GM21619 (cell line): ENCODE measurements around the gene PHF12.
"Not testable (repeated sequence)": the region's sequence is repeated elsewhere in the genome, so short reads cannot be mapped to it uniquely, and the experiment has no call there.

Source experiments
- ATAC-seq: cut with Tn5 transposase; IDR thresholded peaks from one replicate; pipeline ENCODE4 v1.9.1; 2021; ENCODE audit not compliant: unreplicated experiment

The PHF12 gene

DNA sequence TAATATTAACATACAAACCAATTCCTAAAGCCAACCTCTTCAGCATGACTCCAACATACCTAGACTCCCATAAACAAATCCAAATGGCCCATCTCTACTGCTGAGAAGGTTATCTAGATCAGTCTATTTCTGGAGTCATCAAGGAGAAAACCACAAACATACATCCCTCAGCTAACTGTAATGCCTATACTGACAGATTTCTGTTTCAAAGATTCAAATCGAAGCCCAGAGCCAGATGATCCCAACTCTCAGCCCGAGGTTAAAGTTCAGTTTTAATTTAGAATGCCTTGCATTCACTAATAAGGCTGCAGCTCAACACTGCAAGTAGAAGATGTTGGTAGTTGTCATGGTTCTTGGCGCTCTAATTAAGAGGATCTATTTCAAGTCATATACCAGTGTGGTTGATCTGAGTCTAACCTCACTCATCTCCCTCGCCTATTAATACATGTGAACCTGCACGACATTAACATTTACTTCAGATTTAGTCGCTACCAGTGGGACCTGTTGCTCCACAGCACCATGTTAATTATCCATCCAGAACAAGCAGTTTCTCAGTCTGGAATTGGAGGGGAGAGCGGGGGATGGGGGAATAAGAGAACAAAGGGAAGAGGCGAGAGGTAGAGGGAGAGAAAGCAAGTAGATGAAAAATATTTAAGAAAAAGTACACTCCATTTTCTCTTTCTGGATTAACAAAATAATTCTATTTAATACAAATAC, 15.4 kb downstream of the PHF12 start:
- ATAC-seq, result no peak

DNA sequence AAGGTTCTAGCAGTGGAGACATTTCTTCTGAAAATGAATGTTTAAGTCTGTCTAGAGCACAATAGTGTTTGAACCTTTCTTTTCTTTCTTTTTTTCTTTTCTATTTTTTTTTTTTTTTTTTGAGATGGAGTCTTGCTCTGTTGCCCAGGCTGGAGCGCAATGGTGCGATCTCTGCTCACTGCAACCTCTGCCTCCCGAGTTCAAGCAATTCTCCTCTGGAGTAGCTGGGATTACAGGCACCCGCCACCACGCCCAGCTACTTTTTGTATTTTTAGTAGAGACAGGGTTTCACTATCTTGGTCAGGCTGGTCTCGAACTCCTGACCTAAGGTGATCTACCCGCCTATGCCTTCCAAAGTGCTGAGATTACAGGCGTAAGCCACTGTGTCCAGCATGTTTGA, 16.8 kb downstream of the PHF12 start:
- not testable (repeated sequence) for ATAC-seq

DNA sequence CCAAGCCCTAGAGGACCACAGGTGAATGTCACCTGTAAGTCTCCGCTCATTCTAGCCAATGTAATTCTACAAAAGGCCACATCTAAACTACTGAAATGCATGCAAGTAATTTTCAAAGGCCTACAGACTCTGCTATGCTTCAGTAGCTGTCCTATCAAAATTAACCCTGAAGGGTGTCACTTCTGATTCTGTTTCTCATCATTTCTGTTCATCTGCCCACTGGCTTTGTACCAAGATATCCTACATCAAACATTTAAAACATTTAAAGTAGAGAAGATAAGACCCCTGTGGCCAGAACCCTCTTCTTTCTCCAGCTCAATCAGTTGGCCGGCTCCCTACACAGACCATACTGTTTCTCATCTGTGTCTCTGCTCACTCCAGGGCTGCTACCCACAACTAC, 21.5 kb downstream of the PHF12 start:
- no peak for ATAC-seq

GRCh38 chr17:28928061-28928460, 23.3 kb downstream of the PHF12 start:
- ATAC-seq, result no peak

DNA sequence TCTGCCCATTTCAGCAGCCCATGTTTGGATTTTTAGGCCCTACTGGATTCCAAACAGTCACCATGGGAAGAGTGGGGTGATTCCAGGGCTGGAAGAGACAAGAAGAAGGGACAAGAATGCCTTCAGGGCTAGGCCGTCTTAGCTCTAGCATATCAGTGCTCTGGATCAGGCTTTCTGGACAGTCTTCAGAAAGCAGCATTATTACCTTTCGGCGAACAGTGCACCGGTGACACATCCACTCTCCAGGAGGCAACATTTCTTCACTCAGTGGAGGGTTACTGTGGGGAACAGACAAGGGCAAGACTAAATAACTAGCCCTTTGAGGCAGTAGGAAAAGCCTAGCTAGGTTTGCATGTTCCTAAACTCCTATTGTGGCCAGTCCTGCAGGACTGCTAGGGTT, 24.5 kb downstream of the PHF12 start:
- ATAC-seq, result no peak

GRCh38 chr17:28926366-28926765, 25.0 kb downstream of the PHF12 start:
- ATAC-seq, result no peak

DNA sequence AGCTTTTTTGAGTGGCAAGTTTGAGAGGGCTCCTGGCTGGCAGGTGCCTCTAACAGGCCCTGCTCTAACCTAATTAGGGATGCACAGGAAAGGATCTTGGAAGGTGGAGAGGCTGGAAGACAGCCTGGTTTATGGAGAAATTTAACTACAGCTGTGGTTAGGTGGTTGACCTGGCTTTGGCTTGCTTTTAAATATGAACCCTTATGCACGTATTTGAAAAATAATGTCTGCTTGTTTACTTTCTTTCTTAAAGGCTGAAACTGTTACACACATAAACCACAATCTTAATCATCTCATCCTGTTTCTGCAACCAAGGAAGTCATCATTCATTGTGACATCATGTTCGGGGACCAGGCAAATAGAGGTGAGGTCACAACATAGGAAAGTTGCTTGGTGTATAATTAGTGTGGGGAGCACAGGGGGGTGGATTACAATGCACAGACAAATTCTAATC, 25.4 kb downstream of the PHF12 start:
- no peak for ATAC-seq

- no peak for ATAC-seq
These were observed 31.1 kb downstream of the PHF12 start for GRCh38 chr17:28920201-28920600.

DNA sequence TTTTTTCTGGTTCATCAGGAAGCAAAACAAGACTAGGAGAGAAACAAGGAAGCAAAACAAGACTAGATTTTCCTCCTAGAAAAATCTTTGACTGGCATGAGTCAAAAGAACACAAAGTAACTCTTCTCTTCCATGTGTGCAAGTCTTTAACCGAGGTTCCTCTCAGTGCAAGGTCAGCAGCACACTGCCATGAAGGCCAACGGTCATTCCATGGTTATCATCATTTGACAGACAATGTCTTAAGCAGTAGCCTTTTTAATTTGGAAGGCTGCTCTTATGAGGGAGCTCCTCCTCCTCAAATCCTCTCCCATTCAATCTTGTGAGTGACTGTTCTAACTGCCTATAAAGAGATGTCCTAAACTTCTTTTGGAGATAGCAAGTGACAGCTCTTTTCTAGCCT, 33.0 kb downstream of the PHF12 start:
- ATAC-seq, result no peak

- ATAC-seq, result no peak
These were observed 33.9 kb downstream of the PHF12 start for GRCh38 chr17:28917465-28917864.

DNA sequence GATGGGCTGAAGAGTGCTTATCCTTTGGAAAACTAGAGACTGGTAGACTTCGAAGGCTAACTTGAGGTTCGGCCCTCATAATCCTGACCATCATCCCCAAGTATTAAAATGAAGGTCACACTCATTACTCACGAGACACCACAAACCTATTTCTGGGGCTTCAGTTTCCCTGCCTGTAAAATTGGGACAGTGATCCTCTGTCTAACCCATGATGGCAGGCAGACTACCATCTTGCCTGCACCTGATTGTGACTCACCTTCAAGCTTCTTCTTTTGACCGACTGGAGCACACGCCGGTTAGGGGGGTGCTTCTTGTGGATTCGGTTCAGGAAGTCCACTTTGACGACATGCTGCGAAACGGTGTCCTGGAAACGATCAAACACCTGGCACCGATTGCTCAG, 34.3 kb downstream of the PHF12 start:
- ATAC-seq, result no peak

- no peak for ATAC-seq
These were observed 34.9 kb downstream of the PHF12 start for GRCh38 chr17:28916302-28916934.

DNA sequence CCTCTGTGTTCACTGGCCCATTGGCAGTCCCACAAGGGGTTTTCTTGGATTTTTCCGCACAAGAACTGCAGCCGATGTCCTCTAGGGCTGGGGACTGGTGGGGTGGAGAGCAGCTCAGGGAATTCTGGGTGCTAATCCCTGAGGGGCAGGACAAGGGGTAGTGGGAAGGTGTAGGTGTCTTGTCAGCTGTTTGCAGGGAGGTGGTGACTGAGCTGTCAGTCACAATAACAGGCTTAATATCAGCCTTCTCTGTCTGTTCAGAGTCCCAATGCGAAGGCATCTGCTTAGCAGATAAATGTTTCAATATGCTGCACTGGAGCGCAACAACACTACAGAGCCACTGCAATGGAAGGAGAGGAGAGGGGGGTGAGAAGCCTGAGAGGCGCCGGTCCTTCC, 38.4 kb downstream of the PHF12 start:
- no peak for ATAC-seq

DNA sequence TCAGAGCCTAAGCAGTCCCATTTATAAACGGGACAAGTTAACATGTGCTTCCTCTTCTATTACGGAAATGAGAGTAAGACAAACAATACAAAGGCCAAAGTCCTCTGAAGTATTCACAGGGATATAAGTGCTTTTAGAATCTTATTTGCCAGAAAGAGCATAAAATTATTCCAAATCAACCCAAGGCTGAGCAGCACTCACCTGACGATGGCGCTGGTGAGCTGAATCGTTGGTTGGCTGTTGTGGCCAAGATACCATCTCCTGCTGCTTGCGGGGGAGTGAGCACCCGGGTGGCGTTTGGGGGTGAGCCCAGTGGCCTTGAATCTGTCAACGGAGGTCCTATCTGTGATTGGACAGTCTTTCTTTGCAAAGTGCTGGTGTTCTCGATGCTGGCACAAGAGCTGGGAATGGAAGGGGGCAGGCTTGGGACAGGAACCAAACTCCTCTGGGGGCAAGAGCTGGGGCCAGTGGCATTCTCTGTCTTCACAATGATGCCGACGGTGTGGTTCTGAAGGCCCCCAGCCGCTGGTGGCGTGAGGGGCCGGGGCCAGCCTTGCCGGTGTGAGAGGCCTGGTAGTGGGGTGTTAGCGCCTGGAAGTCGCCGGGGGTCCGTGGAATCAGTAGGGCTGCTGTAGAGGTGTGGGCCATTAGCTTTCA, 38.9 kb downstream of the PHF12 start:
- ATAC-seq, result no peak

GRCh38 chr17:28911411-28912045, 39.8 kb downstream of the PHF12 start:
- ATAC-seq, result no peak

DNA sequence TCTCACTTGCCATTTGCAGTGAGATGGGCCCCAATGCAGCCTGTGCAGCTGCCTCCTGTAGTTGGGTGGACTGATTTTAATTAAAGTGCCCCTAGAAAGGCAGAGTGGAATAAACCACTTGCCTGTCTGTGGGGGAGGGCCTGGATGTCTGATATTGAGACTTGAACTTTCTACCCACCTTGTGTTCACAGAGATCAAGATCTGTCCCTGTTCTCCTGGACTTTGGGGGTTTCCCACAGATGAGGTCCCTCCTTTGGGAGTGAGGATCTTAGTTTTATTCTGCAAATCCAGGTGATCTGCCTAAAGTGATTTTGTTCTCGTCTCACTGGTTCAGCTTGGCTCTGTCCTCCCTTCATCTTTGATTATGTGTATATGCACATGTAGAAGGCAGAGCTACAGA, 40.8 kb downstream of the PHF12 start:
- no peak for ATAC-seq

GRCh38 chr17:28908640-28909167, 42.6 kb downstream of the PHF12 start:
- ATAC-seq, result no peak

GRCh38 chr17:28907709-28908475, 43.4 kb downstream of the PHF12 start:
- no peak for ATAC-seq

DNA sequence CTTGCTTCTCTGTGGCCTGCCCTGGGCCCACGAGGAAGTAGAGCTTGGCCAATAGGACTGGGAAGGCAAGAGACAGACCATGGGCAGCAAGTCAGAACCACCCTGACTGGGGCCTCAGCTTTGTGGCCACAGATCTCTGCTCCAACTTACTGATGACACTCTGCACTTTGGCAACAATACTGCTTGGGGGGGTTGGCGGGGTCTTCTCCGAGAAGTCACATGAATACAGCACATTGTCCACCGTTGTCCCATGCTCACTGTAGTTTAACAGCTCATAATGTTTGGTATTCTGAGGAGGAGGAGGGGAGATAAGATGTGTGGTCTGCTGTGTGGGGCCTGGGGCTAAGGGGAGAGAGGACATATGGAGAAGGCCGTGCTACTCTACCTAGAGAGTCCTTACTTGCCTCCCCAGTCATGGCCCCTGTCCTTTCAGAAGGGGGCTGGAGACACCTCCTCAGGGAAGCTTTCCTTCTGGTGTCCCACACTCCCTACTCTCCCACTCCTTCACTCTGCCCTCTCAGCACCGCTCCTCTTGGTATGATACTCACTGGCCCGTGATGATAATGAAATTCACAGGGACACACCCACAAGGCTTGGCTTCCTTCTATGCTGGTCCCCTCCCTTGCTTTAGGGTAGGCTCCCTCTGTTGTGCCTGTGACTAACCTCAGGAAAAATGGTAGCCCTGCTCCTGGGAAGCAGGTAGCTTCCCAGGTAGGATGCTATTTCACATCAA, 44.4 kb downstream of the PHF12 start:
- ATAC-seq, result no peak

- ATAC-seq, result no peak
These were observed 45.0 kb downstream of the PHF12 start for GRCh38 chr17:28906276-28906675.
